GM19240 (cell line): Measurements from ENCODE around the gene PSEN1.

Experiments used
- DNase-seq: peaks from one replicate; pipeline ENCODE4 v3.0.0; 2011; ENCODE audit warnings: low spot score; ENCODE audit not compliant: insufficient read length

PSEN1 gene

DNA sequence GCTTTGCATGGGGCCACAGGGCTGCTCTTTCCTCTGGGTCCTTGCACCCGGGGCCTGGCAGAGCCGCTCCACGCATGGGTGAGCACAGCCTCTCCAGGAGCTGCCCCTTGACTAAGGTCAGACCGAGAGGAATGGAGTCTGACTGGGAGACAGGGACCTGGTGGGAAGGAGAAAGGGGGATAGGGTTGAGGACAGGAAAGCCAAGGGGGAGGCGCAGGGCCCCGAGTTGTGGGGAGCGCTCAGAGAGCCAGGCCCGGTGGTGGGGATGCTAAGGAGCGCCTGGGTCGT is 117.0 kb downstream of the PSEN1 start:
- no peak for DNase-seq

DNA sequence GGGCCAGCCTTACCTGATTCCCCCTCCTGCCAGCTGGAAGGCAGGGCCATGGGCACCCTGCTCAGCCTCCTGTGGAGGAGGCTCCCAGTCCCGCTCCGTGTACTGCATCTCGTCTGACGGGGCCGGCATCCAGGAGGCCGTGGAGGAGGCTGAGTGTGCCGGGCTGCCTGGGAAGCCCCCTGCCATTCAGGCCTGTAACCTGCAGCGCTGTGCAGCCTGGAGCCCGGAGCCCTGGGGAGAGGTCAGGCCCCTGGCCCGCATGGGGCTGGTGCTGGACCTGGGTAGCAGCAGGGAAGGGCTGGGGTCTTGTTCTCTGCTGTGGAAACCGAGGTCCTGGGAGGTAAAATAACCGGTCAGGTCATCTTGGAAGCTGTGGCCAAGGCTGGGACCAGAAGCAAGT is 117.4 kb downstream of the PSEN1 start:
- DNase-seq: no peak

DNA sequence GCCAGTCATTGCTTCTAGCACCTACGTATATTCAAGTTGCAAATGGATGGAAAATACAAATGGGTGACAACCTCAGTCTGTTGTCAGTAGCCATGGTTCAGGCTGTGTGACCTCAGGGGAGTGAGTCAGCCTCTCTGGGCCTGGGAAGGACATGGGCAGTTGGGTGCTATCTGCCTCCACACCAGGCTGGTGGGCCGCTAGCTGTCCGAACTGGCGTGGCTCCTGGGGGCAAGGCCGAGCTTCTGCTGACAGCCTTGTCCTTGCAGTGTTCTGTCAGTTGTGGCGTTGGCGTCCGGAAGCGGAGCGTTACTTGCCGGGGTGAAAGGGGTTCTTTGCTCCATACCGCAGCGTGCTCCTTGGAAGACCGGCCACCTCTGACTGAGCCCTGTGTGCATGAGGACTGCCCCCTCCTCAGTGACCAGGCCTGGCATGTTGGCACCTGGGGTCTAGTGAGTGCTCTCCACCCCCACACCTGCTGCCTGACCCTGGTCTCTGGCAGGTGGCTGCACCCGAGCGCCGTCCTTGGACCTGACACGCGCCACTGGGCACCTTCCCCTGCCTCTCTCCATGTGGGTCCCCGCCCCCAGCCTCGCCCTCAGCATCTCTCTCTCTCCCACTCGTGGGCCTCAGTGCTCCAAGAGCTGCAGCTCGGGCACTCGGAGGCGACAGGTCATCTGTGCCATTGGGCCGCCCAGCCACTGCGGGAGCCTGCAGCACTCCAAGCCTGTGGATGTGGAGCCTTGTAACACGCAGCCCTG is 118.1 kb downstream of the PSEN1 start:
- no peak for DNase-seq

DNA sequence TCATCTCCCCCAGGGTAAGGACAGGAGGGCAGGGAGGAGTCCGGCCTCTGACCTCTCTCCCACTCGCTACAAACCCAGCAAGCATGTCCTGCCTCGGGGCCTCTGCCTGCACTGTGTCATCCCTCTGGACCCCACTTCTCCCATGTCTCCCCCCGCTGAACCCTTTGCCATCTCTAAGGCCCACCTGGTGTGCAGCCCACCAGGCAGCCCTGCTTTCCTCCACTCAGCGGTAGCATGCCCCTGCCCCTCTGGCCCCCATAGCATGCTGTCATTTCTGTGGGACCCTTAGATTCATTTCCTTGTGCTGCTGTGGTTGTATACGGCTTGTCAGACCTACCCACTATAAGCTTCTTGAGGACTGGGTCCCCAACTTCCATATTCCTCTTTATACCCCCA is 118.7 kb downstream of the PSEN1 start:
- DNase-seq: no peak

DNA sequence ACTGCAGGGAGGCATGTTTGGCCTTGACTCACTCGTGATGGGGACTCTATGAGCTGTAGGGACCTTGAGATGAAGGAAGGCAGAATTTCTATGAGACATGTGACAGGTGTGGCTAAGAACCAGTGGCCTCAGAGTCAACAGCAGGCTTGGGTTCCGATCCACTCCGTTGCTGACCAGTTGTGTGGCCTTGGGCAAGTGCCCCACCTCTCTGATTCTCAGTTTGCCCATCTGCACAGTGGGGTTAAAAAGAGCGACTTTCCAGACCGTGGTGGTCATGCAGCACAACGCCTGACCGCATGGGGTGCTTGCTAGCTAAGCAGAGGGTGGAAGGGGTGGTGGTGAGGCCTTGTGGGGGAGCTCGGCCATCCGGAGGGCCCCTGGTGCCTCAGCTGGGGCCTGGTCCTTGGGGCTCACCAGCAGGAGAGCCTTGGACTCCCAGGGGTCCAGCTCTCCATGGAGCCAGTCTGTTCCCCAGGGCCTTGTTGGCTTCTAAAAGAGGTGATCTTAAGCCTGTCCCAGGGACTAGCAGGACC is 119.5 kb downstream of the PSEN1 start:
- DNase-seq: no peak

DNA sequence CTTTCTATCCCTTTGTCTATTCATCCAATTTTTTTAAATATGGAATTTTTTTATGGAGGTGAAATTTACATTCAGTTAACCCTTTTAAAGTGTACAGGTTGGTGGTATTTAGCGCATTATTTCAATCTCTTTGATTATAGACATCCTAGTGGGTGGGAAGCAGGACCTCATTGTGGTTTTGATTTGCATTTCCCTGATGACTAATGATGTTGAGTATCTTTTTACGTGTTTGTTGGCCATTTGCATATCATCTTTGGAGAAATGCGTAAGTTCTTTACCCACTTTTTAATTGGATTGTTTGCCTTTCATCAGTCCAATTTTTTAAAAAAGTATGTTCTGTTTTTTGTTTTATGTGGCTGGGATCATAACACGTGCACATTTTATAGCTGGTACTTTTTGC is 121.8 kb downstream of the PSEN1 start:
- no peak for DNase-seq

DNA sequence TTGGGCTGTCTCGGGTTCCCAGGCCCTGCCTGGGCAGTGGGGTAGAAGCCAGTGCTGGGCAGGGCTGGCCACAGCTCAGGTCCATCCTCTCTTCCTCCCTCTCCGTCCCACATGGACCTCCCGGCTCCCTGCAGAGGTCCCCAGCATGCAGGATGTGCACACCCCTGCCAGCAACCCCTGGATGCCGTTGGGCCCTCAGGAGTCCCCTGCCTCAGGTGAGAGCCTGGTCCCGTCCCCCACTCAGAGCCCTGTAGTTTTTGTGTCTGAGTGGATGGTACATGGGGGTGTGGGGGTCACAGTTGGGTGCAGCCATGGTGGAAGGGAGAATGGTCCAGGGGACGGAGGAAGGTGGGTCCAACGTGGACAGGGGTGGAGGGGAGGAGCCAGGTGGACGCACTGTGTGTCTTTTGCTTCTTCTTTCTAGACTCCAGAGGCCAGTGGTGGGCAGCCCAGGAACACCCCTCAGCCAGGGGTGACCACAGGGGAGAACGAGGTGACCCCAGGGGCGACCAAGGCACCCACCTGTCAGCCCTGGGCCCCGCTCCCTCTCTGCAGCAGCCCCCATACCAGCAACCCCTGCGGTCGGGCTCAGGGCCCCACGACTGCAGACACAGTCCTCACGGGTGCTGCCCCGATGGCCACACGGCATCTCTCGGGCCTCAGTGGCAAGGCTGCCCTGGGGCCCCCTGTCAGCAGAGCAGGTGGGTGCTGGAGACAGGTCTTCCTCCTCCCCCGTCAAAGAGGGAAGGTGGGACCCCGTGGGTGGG is 122.7 kb downstream of the PSEN1 start:
- DNase-seq: no peak

DNA sequence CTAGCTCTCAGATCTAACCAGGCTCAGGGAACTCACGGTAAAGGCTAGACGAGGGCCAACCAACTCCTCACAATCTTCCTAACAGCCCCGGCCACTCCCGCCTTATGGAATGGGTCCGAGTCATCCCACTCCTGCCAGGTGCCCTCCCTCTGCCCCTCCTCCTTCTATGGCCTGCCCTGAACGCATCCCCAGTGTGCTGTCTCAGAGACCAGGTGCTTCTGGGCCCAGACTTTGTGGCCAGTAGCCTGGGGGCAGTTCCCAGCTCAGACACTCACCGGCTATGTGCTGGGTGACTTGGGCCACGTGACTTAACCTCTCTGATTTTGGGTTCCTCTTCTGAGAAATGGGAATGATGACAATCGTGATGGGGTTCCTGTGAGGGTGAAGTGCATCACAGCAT is 123.5 kb downstream of the PSEN1 start:
- no peak for DNase-seq

DNA sequence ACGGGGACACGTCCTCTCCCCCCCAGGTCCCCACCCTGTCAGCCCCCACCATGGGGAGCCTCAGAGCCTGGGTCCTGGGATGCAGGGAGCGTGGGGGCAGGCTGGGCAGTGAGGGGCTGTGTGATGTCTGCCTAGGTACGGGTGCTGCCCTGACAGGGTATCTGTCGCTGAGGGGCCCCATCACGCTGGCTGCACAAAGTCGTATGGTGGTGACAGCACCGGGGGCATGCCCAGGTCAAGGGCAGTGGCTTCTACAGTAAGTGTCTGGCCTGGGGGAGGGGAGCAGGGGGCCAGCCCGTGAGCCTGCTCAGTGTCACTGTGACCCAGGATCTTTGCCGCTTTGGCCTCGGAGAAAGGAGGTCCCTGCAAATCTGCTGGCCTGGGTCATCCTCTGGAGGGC is 124.3 kb downstream of the PSEN1 start:
- DNase-seq: no peak

DNA sequence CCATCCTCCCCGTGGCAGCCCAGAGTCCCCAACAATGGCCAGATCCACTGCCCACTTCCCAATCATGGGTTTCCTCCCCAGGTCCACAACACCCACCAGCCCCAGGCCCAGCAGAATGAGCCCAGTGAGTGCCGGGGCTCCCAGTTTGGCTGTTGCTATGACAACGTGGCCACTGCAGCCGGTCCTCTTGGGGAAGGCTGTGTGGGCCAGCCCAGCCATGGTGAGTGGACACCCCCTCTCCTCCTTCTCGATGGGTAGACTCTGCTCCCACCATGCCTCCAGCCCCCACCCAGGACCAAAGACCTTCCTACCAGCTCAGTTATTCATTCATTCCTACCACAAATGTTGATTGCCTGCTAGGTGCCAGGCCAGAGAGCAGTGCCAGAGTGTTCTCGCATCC is 124.8 kb downstream of the PSEN1 start:
- DNase-seq: no peak

DNA sequence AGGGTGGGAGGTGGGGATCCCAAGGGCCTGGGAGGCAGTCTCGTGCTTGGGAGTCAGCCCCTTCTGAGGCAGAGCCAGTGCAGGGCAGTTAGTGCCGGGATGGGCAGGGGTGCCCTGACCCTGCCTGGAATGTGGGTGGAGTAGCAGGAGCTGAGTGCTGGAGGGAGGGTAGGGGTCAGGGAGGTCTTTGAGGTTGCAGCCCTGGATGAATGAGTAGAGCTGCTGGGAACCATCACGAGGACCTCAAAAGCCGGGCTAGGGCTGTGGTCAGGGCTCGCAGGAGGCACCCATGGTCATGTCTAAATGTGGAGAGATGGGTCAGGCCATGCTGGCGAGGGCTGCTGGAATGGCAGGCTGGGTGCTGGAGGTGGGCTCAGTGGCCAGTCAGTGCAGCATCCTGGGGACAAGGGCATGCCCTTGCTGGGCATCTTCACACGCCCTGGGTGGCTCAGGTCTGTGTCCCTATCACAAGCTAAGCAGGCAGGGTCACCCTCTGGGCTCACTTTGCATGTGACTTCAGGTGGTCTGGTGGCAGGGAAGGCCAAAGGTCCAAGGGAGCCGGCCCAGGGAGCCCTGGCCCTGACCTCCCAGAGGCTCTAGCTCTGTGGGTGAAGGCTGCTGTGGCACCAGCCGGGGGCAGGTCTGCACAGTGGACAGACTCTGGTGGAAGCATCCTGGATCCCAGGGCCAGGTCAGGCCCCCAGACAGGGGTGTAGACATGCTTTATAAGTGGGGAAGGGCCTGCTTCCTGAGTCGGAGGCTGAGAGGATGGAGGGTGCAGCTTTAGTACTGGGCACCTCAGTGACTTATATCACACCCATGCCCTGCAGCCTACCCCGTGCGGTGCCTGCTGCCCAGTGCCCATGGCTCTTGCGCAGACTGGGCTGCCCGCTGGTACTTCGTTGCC is 125.5 kb downstream of the PSEN1 start:
- DNase-seq: no peak

DNA sequence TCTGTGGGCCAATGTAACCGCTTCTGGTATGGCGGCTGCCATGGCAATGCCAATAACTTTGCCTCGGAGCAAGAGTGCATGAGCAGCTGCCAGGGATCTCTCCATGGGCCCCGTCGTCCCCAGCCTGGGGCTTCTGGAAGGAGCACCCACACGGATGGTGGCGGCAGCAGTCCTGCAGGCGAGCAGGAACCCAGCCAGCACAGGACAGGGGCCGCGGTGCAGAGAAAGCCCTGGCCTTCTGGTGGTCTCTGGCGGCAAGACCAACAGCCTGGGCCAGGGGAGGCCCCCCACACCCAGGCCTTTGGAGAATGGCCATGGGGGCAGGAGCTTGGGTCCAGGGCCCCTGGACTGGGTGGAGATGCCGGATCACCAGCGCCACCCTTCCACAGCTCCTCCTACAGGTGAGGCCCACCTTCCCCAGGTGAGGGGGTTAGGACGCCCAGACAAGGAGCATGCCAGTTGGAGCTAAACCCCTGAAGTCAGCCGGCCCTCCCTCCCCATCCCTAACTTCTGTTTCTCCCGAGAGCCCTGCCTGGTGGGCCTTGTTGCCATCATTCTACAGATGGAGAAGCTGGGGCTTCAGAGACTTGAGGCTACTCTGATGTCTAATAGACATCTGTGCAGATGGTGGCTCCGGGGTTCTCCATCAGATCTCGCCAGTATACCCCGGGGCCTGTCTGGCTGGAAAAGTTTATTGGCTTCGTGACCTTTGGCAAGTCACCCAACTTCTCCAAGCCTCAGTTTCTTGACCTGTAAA is 126.3 kb downstream of the PSEN1 start:
- DNase-seq: no peak

DNA sequence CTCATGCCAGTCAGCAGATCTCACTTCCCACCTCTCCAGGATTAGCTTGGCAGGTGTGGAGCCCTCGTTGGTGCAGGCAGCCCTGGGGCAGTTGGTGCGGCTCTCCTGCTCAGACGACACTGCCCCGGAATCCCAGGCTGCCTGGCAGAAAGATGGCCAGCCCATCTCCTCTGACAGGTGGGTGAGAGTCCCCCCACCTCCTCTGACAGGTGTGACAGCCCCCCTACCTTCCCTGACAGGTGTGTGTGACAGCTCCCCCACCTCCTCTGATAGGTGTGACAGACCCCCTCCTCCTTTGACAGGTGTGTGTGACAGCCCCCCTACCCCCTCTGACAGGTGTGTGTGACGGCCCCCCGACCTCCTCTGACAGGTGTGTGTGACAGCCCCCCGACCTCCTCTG is 127.3 kb downstream of the PSEN1 start:
- DNase-seq: no peak

DNA sequence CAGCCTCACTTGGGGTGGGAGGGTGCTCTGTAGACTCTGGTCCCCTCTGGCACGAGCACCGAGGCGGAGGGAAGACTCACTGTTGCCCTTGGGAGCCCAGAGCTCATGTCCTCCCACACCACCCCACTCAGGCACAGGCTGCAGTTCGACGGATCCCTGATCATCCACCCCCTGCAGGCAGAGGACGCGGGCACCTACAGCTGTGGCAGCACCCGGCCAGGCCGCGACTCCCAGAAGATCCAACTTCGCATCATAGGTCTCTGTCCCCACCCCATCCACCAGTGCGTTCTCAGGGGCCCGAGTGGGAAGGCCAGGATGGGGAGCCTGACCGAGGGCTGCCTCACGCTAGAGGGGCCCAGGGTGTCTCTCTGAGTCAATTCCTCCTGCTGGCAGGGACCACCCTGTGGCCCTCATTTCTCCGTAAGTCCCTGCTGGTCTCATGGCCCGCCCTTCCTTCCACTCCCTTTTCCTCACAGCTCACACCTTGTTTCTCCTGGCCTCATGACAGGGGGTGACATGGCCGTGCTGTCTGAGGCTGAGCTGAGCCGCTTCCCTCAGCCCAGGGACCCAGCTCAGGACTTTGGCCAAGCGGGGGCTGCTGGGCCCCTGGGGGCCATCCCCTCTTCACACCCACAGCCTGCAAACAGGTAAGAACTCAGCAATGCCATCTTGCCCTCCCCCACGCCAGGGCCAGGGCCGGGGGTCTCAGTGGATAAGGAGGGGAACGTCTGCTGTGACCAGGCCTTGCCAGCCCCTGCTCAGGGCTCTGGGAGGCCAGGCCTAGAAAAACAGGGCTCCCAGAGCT is 128.0 kb downstream of the PSEN1 start:
- no peak for DNase-seq

DNA sequence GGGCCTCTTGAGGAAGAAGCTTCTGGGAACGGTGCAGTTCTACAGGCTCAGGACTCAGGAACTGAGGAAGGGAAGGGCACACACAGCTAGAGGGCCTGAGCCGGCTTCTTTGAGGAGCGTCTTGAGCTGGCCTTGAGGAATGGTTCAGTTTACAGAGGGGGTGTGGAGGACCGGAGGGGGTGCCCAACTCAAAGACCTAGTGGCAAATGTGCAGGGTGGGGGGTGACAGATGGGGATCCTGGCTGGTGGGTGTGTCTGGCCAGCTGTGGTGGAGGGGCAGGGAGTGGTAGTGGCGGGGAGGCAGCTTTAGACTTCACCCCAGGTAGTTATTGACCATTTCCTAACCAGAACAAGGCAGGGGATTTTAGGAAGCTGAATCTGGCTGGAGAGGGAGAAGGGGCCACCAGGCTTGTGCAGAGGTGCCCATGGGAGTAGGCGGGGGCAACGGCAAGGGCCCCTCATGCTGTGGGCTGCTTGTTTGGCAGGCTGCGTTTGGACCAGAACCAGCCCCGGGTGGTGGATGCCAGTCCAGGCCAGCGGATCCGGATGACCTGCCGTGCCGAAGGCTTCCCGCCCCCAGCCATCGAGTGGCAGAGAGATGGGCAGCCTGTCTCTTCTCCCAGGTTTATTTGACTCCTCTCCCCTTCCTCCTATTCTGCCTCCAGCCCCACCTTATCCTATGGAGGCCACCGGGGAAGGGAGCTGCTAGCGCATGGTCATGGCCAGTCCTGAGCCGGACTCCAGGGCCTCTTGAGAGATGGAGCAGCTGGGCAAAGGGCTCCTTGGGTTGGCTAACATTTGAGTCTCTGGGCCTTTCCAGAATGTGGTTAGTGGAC is 128.8 kb downstream of the PSEN1 start:
- no peak for DNase-seq

DNA sequence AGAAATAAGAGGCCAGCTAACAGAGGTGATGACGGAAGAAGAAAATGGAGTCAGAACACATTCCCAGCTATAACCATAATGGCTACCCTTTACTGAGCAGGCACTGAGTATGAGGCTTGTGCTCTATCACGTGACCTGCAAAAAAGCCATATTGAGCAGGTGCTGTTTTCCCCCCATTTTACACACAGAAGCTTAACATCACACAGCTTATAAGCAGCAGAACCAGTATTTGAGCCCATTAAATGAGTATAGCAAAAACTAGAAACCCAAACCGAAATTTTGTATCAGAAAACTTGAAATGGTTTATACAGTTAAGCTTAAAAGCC is 129.4 kb downstream of the PSEN1 start:
- no peak for DNase-seq

DNA sequence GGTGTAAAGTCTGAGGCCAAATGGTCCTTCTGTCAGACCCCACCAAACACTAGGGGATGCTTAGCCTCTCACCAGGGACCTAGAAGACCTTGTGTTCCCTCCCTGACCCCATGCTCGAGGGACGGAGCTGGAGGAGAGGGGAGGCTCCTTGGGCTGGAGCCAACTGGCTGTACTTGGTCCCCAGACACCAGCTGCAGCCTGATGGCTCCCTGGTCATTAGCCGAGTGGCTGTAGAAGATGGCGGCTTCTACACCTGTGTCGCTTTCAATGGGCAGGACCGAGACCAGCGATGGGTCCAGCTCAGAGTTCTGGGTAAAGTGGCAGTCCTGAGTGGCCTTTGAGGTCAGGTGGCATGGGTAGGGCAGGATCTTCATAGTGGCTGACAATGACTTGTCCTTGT is 130.0 kb downstream of the PSEN1 start:
- DNase-seq: no peak

DNA sequence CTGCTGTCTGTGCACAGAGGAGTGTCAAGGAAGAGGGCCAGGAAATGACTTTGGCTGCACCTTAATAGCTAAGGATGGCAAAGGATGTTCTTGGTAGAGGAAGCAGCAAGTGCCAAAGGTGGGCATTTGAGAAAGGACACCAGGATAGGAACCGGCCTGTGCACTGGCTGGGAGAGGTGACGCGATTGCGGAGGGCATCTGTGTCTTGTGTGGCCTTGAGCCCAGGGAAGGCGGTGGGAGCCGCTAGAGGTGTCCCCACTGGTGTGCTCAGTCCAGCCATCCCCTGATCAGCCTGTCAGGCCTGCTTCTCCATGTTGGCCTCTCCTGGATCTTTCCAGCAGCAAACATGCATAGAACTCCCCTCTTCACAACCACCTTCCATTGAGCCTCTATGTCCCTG is 131.2 kb downstream of the PSEN1 start:
- no peak for DNase-seq

DNA sequence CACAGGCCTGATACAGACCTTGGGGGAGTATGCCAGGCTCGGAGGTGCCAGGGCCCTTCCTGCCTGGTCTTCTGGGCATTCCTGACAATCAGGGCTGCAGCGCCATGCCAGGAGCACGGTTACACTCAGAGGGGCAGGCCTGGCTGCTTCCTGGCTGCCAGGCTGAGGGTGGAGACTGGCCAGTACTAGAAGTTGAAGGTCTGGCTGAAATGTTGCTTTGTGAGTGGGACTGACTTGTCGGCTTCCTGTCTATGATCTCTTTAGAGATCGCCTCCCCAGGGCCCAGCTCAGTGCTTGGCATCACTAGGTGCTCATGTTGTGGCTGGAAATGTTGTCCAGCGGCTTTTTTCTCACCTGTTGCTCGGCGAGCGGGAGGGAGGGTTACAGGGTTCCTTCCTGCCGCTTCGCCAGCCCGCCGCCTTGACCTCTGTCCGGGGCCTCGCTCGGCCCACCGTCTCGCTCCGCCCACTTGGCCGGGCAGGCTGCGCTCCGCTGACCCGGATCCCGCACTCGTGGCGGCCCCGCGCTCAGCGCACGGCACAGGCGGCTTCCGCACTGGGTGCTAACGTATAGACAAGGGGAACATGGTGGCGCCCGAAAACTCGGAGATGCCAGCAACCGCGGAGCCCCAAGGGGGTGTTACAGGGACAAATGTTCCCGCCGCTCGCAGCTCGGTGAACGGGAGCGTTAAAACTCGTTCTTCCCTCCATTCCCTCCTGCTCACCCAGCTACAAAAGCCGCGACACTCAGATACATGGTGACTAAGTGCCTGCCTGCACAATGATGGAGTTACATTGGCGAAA is 133.6 kb downstream of the PSEN1 start:
- DNase-seq: peak; percentile 60
